SK-N-SH (cell line): ENCODE measurements around the gene CRYGC.

Experiments used
- CTCF ChIP-seq: fragments of 200-600 bp; sonication (generic); IDR thresholded peaks from 2 replicates; pipeline ENCODE4 v1.6.1; 2017; ENCODE audit warnings: antibody characterized with exemption, mild to moderate bottlenecking, moderate library complexity
- EP300 ChIP-seq, 2 experiments: IDR thresholded peaks; 2 replicates each; pipeline versions ENCODE4 v1.4.0 to v1.6.1; 2012; ENCODE audit warnings: borderline replicate concordance in 1 of 2, low read depth in 1 of 2, low read length in 1 of 2
- FOXM1 ChIP-seq: IDR thresholded peaks from 2 replicates; pipeline ENCODE4 v1.4.0; 2012; ENCODE audit warnings: low read depth, mild to moderate bottlenecking
- GABPA ChIP-seq: IDR thresholded peaks from 2 replicates; pipeline ENCODE4 v1.4.0; 2012; ENCODE audit warnings: low read depth, mild to moderate bottlenecking
- GATA2 ChIP-seq: sonication (generic); formaldehyde crosslinking; IDR thresholded peaks from 2 replicates; pipeline ENCODE4 v1.5.0; 2020; ENCODE audit warnings: mild to moderate bottlenecking, missing genetic modification reagents
- RAD21 ChIP-seq: IDR thresholded peaks from 2 replicates; pipeline ENCODE4 v1.6.1; 2012; ENCODE audit warnings: mild to moderate bottlenecking, low read length
- REST ChIP-seq: IDR thresholded peaks from 2 replicates; pipeline ENCODE4 v1.6.1; 2012; ENCODE audit warnings: mild to moderate bottlenecking, low read depth, low read length, moderate library complexity
- SIN3A ChIP-seq: IDR thresholded peaks from 2 replicates; pipeline ENCODE4 v1.6.1; 2012; ENCODE audit warnings: low read depth, mild to moderate bottlenecking, low read length, moderate library complexity, borderline replicate concordance
- TAF1 ChIP-seq: IDR thresholded peaks from 2 replicates; pipeline ENCODE4 v1.6.1; 2012; ENCODE audit warnings: low read depth, mild to moderate bottlenecking, low read length, moderate library complexity, borderline replicate concordance
- USF1 ChIP-seq: IDR thresholded peaks from 2 replicates; pipeline ENCODE4 v1.4.0; 2012; ENCODE audit warnings: low read depth, borderline replicate concordance
- USF2 ChIP-seq: fragments of 150-350 bp; IDR thresholded peaks from 2 replicates; pipeline ENCODE4 v1.6.1; 2017; ENCODE audit warnings: antibody characterized with exemption, low read length, low read depth, borderline replicate concordance
- ZBTB33 ChIP-seq: IDR thresholded peaks from 2 replicates; pipeline ENCODE4 v1.4.0; 2012; ENCODE audit warnings: low read depth, borderline replicate concordance

- TF ChIP-seq GABPA (no peak), REST (no peak), RAD21 (no peak), SIN3A (no peak), TAF1 (no peak), FOXM1 (no peak), CTCF (no peak), USF2 (no peak), USF1 (no peak), ZBTB33 (no peak), EP300 (IDR thresholded peaks at IDR 0.05; ENCODE audit: borderline replicate concordance in 1 of 2, low read depth in 1 of 2, low read length in 1 of 2) (no peak), GATA2 (CRISPR knock-in tag) (no peak)
Measured at GRCh38 chr2:208103616-208104015, 26.0 kb downstream of the CRYGC start.
